Upper lobe of left lung (tissue), 6 donors: ENCODE results near the gene BPI. TPM values are rescaled to one million over a fixed set of nuclear protein-coding genes. Genes with fewer than 3 reads are reported as not detected.

Experiments used
- ATAC-seq, 2 donors: fragments of 200-7000 bp; cut with Tn5 transposase; one replicate each; pipeline ENCODE4 v1.9.1; 2022; ENCODE audit warnings: mild to moderate bottlenecking in 2 of 2, moderate library complexity in 2 of 2; ENCODE audit not compliant: low FRiP score in 2 of 2
- DNase-seq, 2 donors: peaks; one replicate each; pipeline ENCODE4 v3.0.0-alpha.2; 2019 to 2020
- H3K27ac ChIP-seq, 4 donors: fragments of 200-600 bp; sonication (generic); one replicate each; pipeline ENCODE4 v1.5.1; 2016 to 2019
- H3K27me3 ChIP-seq, 4 donors: fragments of 200-600 bp; sonication (generic); one replicate each; pipeline ENCODE4 v1.5.1; 2017 to 2019
- H3K36me3 ChIP-seq, 4 donors: fragments of 200-600 bp; sonication (generic); one replicate each; pipeline ENCODE4 v1.5.1; 2016 to 2019
- H3K4me1 ChIP-seq, 4 donors: fragments of 200-600 bp; sonication (generic); one replicate each; pipeline ENCODE4 v1.5.1; 2018 to 2019
- H3K4me3 ChIP-seq, 4 donors: fragments of 200-600 bp; sonication (generic); one replicate each; pipeline ENCODE4 v1.5.1; 2017 to 2019; ENCODE audit warnings: mild to moderate bottlenecking in 2 of 4, moderate library complexity in 1 of 4
- H3K9me3 ChIP-seq, 4 donors: fragments of 200-600 bp; sonication (generic); one replicate each; pipeline ENCODE4 v1.5.1; 2018 to 2019
- CTCF ChIP-seq, 6 experiments: fragments of 450-650 bp in 4 of 6; fragments of 200-600 bp in 2 of 6; sonication (generic) in 2 of 6; IDR thresholded peaks; one replicate each; pipeline ENCODE4 v1.5.1; 2016 to 2019; ENCODE audit warnings: antibody characterized with exemption in 6 of 6
- EP300 ChIP-seq, 4 donors: sonication (generic); formaldehyde crosslinking; IDR thresholded peaks; one replicate each; pipeline ENCODE4 v1.5.1; 2017; ENCODE audit warnings: antibody characterized with exemption in 4 of 4, control low read depth in 2 of 4
- POLR2A ChIP-seq, 4 donors: fragments of 450-650 bp; IDR thresholded peaks; one replicate each; pipeline ENCODE4 v1.5.1; 2016 to 2017; ENCODE audit warnings: antibody characterized with exemption in 4 of 4, mild to moderate bottlenecking in 2 of 4
- POLR2AphosphoS5 ChIP-seq, 2 donors: sonication (generic); formaldehyde crosslinking; IDR thresholded peaks; one replicate each; pipeline ENCODE4 v1.5.1; 2017; ENCODE audit warnings: antibody characterized with exemption in 2 of 2
- WGBS, 2 donors: methylation state at CpG; one replicate each; pipeline ENCODE4 v1.1.5; 2017 to 2018; 5-methylcytosine and 5-hydroxymethylcytosine counted together
- total RNA-seq, 6 donors: library from RNA; depleted of rRNA in 4 of 6; stranded (reverse); fragments of >200 nt in 4 of 6; gene quantifications; one replicate each; pipeline versions ENCODE4 v1.1.0 to v1.2.1, GENCODE V29; 2016 to 2021
- donor health status: DM: no; HTN: no; CAD: no; lungs with moderate emphysema.
- donor health status: DM: no; HTN: yes; CAD: no; lungs with severe emphysema.

The BPI gene
- total RNA-seq, 6 donors from 2014 or later: 0.14 to 6.3 (median 0.67) TPM; not detected in 1

- Histone ChIP-seq H3K4me1 (no peaks in the 10 kb centered on the region), H3K27ac (no peak overlapping the region), H3K36me3 (no peaks in the 10 kb centered on the region), H3K9me3 (no peaks in the 10 kb centered on the region), H3K4me3 (no peak overlapping the region), H3K27me3 (no peaks in the 10 kb centered on the region)
- ATAC-seq (no peak), DNase-seq (no peak)
- TF ChIP-seq CTCF (IDR thresholded peaks at IDR 0.05) (no peak), EP300 (IDR thresholded peaks at IDR 0.05) (no peak), POLR2A (IDR thresholded peaks at IDR 0.05) (no peak), POLR2AphosphoS5 (IDR thresholded peaks at IDR 0.05) (no peak)
- 71 to 75% methylated on average over 5 of the region's 5 CpGs for WGBS, 2 donors
These were observed 11.5 kb downstream of the BPI start for GRCh38 chr20:38315290-38315966.

GRCh38 chr20:38316341-38316740 is 12.4 kb downstream of the BPI start:
- TF ChIP-seq CTCF (IDR thresholded peaks at IDR 0.05) (no peak), POLR2A (IDR thresholded peaks at IDR 0.05) (no peak), POLR2AphosphoS5 (IDR thresholded peaks at IDR 0.05) (no peak), EP300 (IDR thresholded peaks at IDR 0.05) (no peak)
- Histone ChIP-seq H3K9me3 (no peaks in the 10 kb centered on the region), H3K27me3 (no peaks in the 10 kb centered on the region), H3K4me3 (no peak overlapping the region), H3K4me1 (no peaks in the 10 kb centered on the region), H3K36me3 (no peaks in the 10 kb centered on the region), H3K27ac (no peak overlapping the region)
- WGBS, 2 donors: 85 to 95% methylated on average over 4 of the region's 4 CpGs
- ATAC-seq (no peak), DNase-seq (no peak)

GRCh38 chr20:38317422-38317821 is 13.5 kb downstream of the BPI start:
- no peak for DNase-seq
- no peaks in the 10 kb centered on the region for H3K27me3 ChIP-seq
- no peak for ATAC-seq
- no peaks in the 10 kb centered on the region for H3K36me3 ChIP-seq
- 64 to 70% methylated on average over 3 of the region's 3 CpGs for WGBS, 2 donors
- H3K27ac ChIP-seq: no peak overlapping the region
- no peaks in the 10 kb centered on the region for H3K9me3 ChIP-seq
- TF ChIP-seq POLR2AphosphoS5 (IDR thresholded peaks at IDR 0.05): no peak
- TF ChIP-seq CTCF (IDR thresholded peaks at IDR 0.05): no peak
- no peak for TF ChIP-seq POLR2A (IDR thresholded peaks at IDR 0.05)
- TF ChIP-seq EP300 (IDR thresholded peaks at IDR 0.05): no peak
- H3K4me3 ChIP-seq: no peak overlapping the region
- H3K4me1 ChIP-seq: no peaks in the 10 kb centered on the region

DNA sequence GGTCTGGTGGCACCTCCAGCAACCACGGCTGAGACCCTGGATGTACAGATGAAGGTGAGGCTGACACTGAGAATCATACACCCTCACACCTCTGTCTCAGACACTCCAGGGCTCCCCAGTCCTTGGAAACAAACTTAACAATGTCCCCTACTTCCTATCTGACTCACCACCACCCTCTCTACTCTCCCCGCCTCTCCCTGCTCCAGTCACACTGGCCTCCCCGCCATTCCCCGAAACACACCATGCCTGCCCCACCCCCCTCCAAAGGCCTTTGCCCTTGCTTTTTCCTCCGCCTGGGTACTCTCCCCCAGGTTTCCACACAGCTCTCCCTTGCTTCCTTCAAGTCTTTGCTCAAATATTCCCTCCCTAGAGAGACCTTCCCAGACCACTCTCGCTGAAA is 16.3 kb downstream of the BPI start:
- no peak overlapping the region for H3K4me3 ChIP-seq
- 46 to 53% methylated on average over 6 of the region's 6 CpGs for WGBS, 2 donors
- no peak for DNase-seq
- H3K27me3 ChIP-seq: no peaks in the 10 kb centered on the region
- no peak for ATAC-seq
- no peaks in the 10 kb centered on the region for H3K36me3 ChIP-seq
- no peaks in the 10 kb centered on the region for H3K4me1 ChIP-seq
- TF ChIP-seq CTCF (IDR thresholded peaks at IDR 0.05) (no peak), POLR2A (IDR thresholded peaks at IDR 0.05) (no peak), POLR2AphosphoS5 (IDR thresholded peaks at IDR 0.05) (no peak), EP300 (IDR thresholded peaks at IDR 0.05) (no peak)
- H3K9me3 ChIP-seq: no peaks in the 10 kb centered on the region
- H3K27ac ChIP-seq: no peak overlapping the region
